ENCODE measurements around the gene SIGLEC5. TPM values are rescaled to one million over a fixed set of nuclear protein-coding genes. Genes with fewer than 3 reads are reported as not detected.

SIGLEC5 gene
- total RNA-seq, 1 donor from 2014 or later = not detected

GRCh38 chr19:51592521-51592920 lies 37.7 kb downstream of the SIGLEC5 start:
- intact Hi-C loops (cut with micrococcal nuclease) = loop anchor here (5.0 kb wide), 1 partner anchor 255 kb away; no protein-coding TSS in a partner anchor

GRCh38 chr19:51590441-51590840 lies 39.8 kb downstream of the SIGLEC5 start:
- intact Hi-C loops (cut with micrococcal nuclease) = loop anchor here (5.0 kb wide), 1 partner anchor 253 kb away; no protein-coding TSS in a partner anchor

GRCh38 chr19:51589511-51589910 lies 40.7 kb downstream of the SIGLEC5 start:
- intact Hi-C loops (cut with micrococcal nuclease) = no loop called here

GRCh38 chr19:51587264-51588191 lies 42.7 kb downstream of the SIGLEC5 start:
- intact Hi-C loops (cut with micrococcal nuclease) = no loop called here

GRCh38 chr19:51586799-51587198 lies 43.4 kb downstream of the SIGLEC5 start:
- intact Hi-C loops (cut with micrococcal nuclease) = no loop called here

GRCh38 chr19:51586103-51586728 lies 44.0 kb downstream of the SIGLEC5 start:
- intact Hi-C loops (cut with micrococcal nuclease) = no loop called here

- intact Hi-C loops (cut with micrococcal nuclease) = no loop called here
Observed at GRCh38 chr19:51576850-51577249, 53.4 kb downstream of the SIGLEC5 start.

- intact Hi-C loops (cut with micrococcal nuclease) = no loop called here
Observed at GRCh38 chr19:51573331-51573730, 56.9 kb downstream of the SIGLEC5 start.

- intact Hi-C loops (cut with micrococcal nuclease) = no loop called here
Observed at GRCh38 chr19:51572908-51573307, 57.3 kb downstream of the SIGLEC5 start.

- intact Hi-C loops (cut with micrococcal nuclease) = no loop called here
Observed at GRCh38 chr19:51572410-51572809, 57.8 kb downstream of the SIGLEC5 start.

- intact Hi-C loops (cut with micrococcal nuclease) = loop anchor here (1.0 kb wide), 1 partner anchor 23 kb away; no protein-coding TSS in a partner anchor
Observed at GRCh38 chr19:51571599-51571998, 58.6 kb downstream of the SIGLEC5 start.

- intact Hi-C loops (cut with micrococcal nuclease) = loop anchor here (1.0 kb wide), 1 partner anchor 23 kb away; no protein-coding TSS in a partner anchor
Observed at GRCh38 chr19:51570962-51571575, 59.1 kb downstream of the SIGLEC5 start, which contains the start of gene ZNF175. TSS of gene ZNF175 (plus strand) at chr19:51571283. CDS start at chr19:51573330, 2,047 bp downstream.

- intact Hi-C loops (cut with micrococcal nuclease) = no loop called here
Observed at GRCh38 chr19:51568456-51568855, 61.7 kb downstream of the SIGLEC5 start.

- intact Hi-C loops (cut with micrococcal nuclease) = no loop called here
Observed at GRCh38 chr19:51567583-51567982, 62.6 kb downstream of the SIGLEC5 start.

- intact Hi-C loops (cut with micrococcal nuclease) = no loop called here
Observed at GRCh38 chr19:51566489-51567100, 63.6 kb downstream of the SIGLEC5 start.

GRCh38 chr19:51565583-51565982 lies 64.6 kb downstream of the SIGLEC5 start:
- intact Hi-C loops (cut with micrococcal nuclease) = no loop called here

- intact Hi-C loops (cut with micrococcal nuclease) = no loop called here
Observed at GRCh38 chr19:51564791-51565190, 65.4 kb downstream of the SIGLEC5 start.

Data from T-helper 2 cell treated with Interferon-gamma antibody and Interleukin-4, amounts not matched to agents 100 ng/mL and 5 ng/mL, for 36 hours (primary cell).